HepG2 (cell line): Measurements from ENCODE around the gene STEAP2. TPM values are rescaled to one million over a fixed set of nuclear protein-coding genes. Genes with fewer than 3 reads are reported as not detected.

Experiments
- ASH2L ChIP-seq: fragments of 300-600, 200-600 bp; sonication (generic); IDR thresholded peaks from 2 replicates; pipeline ENCODE4 v1.7.0; 2017; ENCODE audit warnings: low read depth, mild to moderate bottlenecking, moderate library complexity, mixed read lengths, low read length; ENCODE audit not compliant: insufficient read length
- CREBL2 ChIP-seq: sonication (generic); formaldehyde crosslinking; IDR thresholded peaks from 2 replicates; pipeline ENCODE4 v1.8.1; 2023; ENCODE audit warnings: missing genetic modification reagents, mild to moderate bottlenecking, borderline replicate concordance
- EP300 ChIP-seq, 3 experiments: sonication (generic) in 1 of 3; formaldehyde crosslinking in 1 of 3; IDR thresholded peaks; 2 replicates each; pipeline versions ENCODE4 v1.5.1 to v1.6.1; 2011 to 2020; ENCODE audit warnings: low read depth in 2 of 3, low read length in 2 of 3, borderline replicate concordance in 1 of 3, improper control_type of control experiment in 1 of 3, mild to moderate bottlenecking in 1 of 3, missing genetic modification reagents in 1 of 3, moderate library complexity in 1 of 3
- GATAD2A ChIP-seq: IDR thresholded peaks from 2 replicates; pipeline ENCODE4 v1.6.1; 2016
- HNF4A ChIP-seq: sonication (generic); formaldehyde crosslinking; IDR thresholded peaks from 2 replicates; pipeline ENCODE4 v1.4.0; 2020; ENCODE audit warnings: missing genetic modification reagents
- MAFK ChIP-seq, 2 experiments: IDR thresholded peaks in 1 of 2; conservative IDR thresholded peaks in 1 of 2; 2 replicates each; pipeline ENCODE4 v1.6.1; 2011; ENCODE audit warnings: improper control_type of control experiment in 2 of 2, low read length in 2 of 2
- MAX ChIP-seq: IDR thresholded peaks from 2 replicates; pipeline ENCODE4 v1.6.1; 2012; ENCODE audit warnings: inconsistent platforms
- NCOR1 ChIP-seq: fragments of 200-600 bp; sonication (generic); IDR thresholded peaks from 2 replicates; pipeline ENCODE4 v1.7.0; 2017; ENCODE audit warnings: antibody characterized with exemption, low read length, borderline replicate concordance
- RCOR2 ChIP-seq: IDR thresholded peaks from 2 replicates; pipeline ENCODE4 v1.6.1; 2016; ENCODE audit warnings: missing biosample characterization, missing genetic modification reagents
- SOX13 ChIP-seq, 3 experiments: fragments of 450-650 bp in 1 of 3; sonication (generic) in 1 of 3; formaldehyde crosslinking in 1 of 3; IDR thresholded peaks in 2 of 3; conservative IDR thresholded peaks in 1 of 3; 2 replicates each; pipeline versions ENCODE4 v1.5.0 to v1.6.1; 2016 to 2020; ENCODE audit warnings: antibody characterized with exemption in 1 of 3, mild to moderate bottlenecking in 1 of 3, missing compliant biosample characterization in 1 of 3, missing genetic modification reagents in 1 of 3, moderate library complexity in 1 of 3
- ZGPAT ChIP-seq: IDR thresholded peaks from 2 replicates; pipeline ENCODE4 v1.6.1; 2016; ENCODE audit warnings: mild to moderate bottlenecking
- ZMYM3 ChIP-seq: sonication (generic); formaldehyde crosslinking; IDR thresholded peaks from 2 replicates; pipeline ENCODE4 v1.5.1; 2020; ENCODE audit warnings: mild to moderate bottlenecking, missing genetic modification reagents
- ZMYM4 ChIP-seq: sonication (generic); formaldehyde crosslinking; IDR thresholded peaks from 2 replicates; pipeline ENCODE4 v1.8.1; 2023; ENCODE audit warnings: mild to moderate bottlenecking, missing genetic modification reagents
- ZNF225 ChIP-seq: sonication (generic); formaldehyde crosslinking; IDR thresholded peaks from 2 replicates; pipeline ENCODE4 v1.4.0; 2020; ENCODE audit warnings: mild to moderate bottlenecking, missing genetic modification reagents
- ZNF274 ChIP-seq: sonication (generic); formaldehyde crosslinking; IDR thresholded peaks from 2 replicates; pipeline ENCODE4 v1.5.1; 2020; ENCODE audit warnings: mild to moderate bottlenecking, missing genetic modification reagents
- ZNF512 ChIP-seq: sonication (generic); formaldehyde crosslinking; IDR thresholded peaks from 2 replicates; pipeline ENCODE4 v1.4.0; 2020; ENCODE audit warnings: mild to moderate bottlenecking, missing genetic modification reagents
- polyA plus RNA-seq, 8 experiments: library from polyadenylated mRNA; depleted of rRNA in 3 of 8; stranded (reverse) in 7 of 8; unstranded in 1 of 8; fragments of >200 nt; fragmentation: Illumina TruSeq in 4 of 8; extraction: Trizol in 4 of 8; gene quantifications; 2 replicates each; pipeline versions ENCODE4 v1.2.1 to v1.2.3, GENCODE V29; 2011 to 2016; ENCODE audit warnings: low read depth in 4 of 8, missing spikeins in 1 of 8, mixed read lengths in 1 of 8; ENCODE audit not compliant: insufficient read depth in 1 of 8
- total RNA-seq, 5 experiments: library from RNA; depleted of rRNA; stranded (reverse); fragments of >200 nt; fragmentation: Illumina TruSeq; extraction: Trizol; gene quantifications; 2 replicates each; pipeline ENCODE4 v1.2.3, GENCODE V29; 2016; ENCODE audit warnings: low read depth in 1 of 5
- TF ChIP-seq, protein P1 (sequence below): sonication (generic); formaldehyde crosslinking; IDR thresholded peaks from 2 replicates; pipeline ENCODE4 v1.4.0; 2020; ENCODE audit warnings: missing genetic modification reagents, borderline replicate concordance

STEAP2 gene
- total and polyA plus RNA-seq, 2 of the 13 experiments (the other 11 are each of a cell fraction or from before 2014, with no cell fraction given) = 4.3 to 4.4 TPM

- peak; percentile 20; the same call in 1 of the 2 replicates for TF ChIP-seq NCOR1
- peak; percentile 73 for TF ChIP-seq HNF4A
- peak; percentile 19; the same call in 1 of the 2 replicates for TF ChIP-seq MAX
- TF ChIP-seq ZMYM4 (CRISPR knock-in tag) = 0 out of 2 replicates have a peak, but pooled peaks have one; percentile 8
- TF ChIP-seq, protein P1, sequence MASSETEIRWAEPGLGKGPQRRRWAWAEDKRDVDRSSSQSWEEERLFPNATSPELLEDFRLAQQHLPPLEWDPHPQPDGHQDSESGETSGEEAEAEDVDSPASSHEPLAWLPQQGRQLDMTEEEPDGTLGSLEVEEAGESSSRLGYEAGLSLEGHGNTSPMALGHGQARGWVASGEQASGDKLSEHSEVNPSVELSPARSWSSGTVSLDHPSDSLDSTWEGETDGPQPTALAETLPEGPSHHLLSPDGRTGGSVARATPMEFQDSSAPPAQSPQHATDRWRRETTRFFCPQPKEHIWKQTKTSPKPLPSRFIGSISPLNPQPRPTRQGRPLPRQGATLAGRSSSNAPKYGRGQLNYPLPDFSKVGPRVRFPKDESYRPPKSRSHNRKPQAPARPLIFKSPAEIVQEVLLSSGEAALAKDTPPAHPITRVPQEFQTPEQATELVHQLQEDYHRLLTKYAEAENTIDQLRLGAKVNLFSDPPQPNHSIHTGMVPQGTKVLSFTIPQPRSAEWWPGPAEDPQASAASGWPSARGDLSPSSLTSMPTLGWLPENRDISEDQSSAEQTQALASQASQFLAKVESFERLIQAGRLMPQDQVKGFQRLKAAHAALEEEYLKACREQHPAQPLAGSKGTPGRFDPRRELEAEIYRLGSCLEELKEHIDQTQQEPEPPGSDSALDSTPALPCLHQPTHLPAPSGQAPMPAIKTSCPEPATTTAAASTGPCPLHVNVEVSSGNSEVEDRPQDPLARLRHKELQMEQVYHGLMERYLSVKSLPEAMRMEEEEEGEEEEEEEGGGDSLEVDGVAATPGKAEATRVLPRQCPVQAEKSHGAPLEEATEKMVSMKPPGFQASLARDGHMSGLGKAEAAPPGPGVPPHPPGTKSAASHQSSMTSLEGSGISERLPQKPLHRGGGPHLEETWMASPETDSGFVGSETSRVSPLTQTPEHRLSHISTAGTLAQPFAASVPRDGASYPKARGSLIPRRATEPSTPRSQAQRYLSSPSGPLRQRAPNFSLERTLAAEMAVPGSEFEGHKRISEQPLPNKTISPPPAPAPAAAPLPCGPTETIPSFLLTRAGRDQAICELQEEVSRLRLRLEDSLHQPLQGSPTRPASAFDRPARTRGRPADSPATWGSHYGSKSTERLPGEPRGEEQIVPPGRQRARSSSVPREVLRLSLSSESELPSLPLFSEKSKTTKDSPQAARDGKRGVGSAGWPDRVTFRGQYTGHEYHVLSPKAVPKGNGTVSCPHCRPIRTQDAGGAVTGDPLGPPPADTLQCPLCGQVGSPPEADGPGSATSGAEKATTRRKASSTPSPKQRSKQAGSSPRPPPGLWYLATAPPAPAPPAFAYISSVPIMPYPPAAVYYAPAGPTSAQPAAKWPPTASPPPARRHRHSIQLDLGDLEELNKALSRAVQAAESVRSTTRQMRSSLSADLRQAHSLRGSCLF (CRISPR knock-in tag) = no peak
- peak; percentile 36 for TF ChIP-seq ASH2L
- TF ChIP-seq ZGPAT = no peak
- TF ChIP-seq EP300 (IDR thresholded peaks at IDR 0.05; ENCODE audit: low read depth in 2 of 2, low read length in 2 of 2) = peak in 1 of 2 experiments; percentile 31; a peak in 1 of 4 replicates
- no peak for TF ChIP-seq EP300 (CRISPR knock-in tag; IDR thresholded peaks at IDR 0.05; ENCODE audit: borderline replicate concordance)
- no peak for TF ChIP-seq SOX13 (IDR thresholded peaks at IDR 0.05)
- TF ChIP-seq SOX13 (CRISPR knock-in tag; conservative IDR thresholded peaks at IDR 0.05 in 1 of 2, IDR thresholded peaks at IDR 0.05 in 1 of 2) = 0 out of 4 replicates have a peak, but pooled peaks of 1 of the 2 experiments have one; percentile 11
- peak; percentile 65 to 72 for TF ChIP-seq MAFK (conservative IDR thresholded peaks at IDR 0.05 in 1 of 2, IDR thresholded peaks at IDR 0.05 in 1 of 2; ENCODE audit: low read length in 2 of 2)
- TF ChIP-seq ZNF225 (CRISPR knock-in tag) = no peak
- no peak for TF ChIP-seq CREBL2 (CRISPR knock-in tag)
- no peak for TF ChIP-seq ZMYM3 (CRISPR knock-in tag)
- no peak for TF ChIP-seq ZNF512 (CRISPR knock-in tag)
- no peak for TF ChIP-seq ZNF274 (CRISPR knock-in tag)
- TF ChIP-seq RCOR2 (CRISPR knock-in tag) = no peak
- TF ChIP-seq GATAD2A (CRISPR knock-in tag) = 0 out of 2 replicates have a peak, but pooled peaks have one; percentile 17
These were observed 64.6 kb downstream of the STEAP2 start (continued) for GRCh38 chr7:90276033-90276728.
